GM19324 (cell line): ENCODE measurements around the gene BAG5.
"Not testable (repeated sequence)": the region's sequence is repeated elsewhere in the genome, so short reads cannot be mapped to it uniquely, and the experiment has no call there.

Experiments used
- ATAC-seq: cut with Tn5 transposase; IDR thresholded peaks from one replicate; pipeline ENCODE4 v1.9.1; 2021; ENCODE audit warnings: mild to moderate bottlenecking, moderate library complexity; ENCODE audit not compliant: unreplicated experiment, low FRiP score

Gene BAG5

GRCh38 chr14:103512701-103513611 is 49.5 kb downstream of the BAG5 start:
- no peak for ATAC-seq

GRCh38 chr14:103512180-103512579 is 50.3 kb downstream of the BAG5 start:
- ATAC-seq: not testable (repeated sequence)

- no peak for ATAC-seq
These were observed 51.4 kb downstream of the BAG5 start for GRCh38 chr14:103510724-103511693.

- no peak for ATAC-seq
These were observed 52.4 kb downstream of the BAG5 start for GRCh38 chr14:103509864-103510723.

GRCh38 chr14:103508521-103509329 is 53.7 kb downstream of the BAG5 start:
- no peak for ATAC-seq

- no peak for ATAC-seq
These were observed 54.7 kb downstream of the BAG5 start for GRCh38 chr14:103507751-103508150.
